Astrocyte (in vitro differentiated cells and primary cell): ENCODE measurements around the gene ZDHHC16. TPM values are rescaled to one million over a fixed set of nuclear protein-coding genes. Genes with fewer than 3 reads are reported as not detected.
A peak's percentile ranks its signal among the peaks of the same experiment; 100 is the strongest.

Source experiments
- DNase-seq: peaks from one replicate; pipeline ENCODE4 v3.0.0-alpha.2; 2010; ENCODE audit warnings: low read depth
- FAIRE-seq: peaks from 2 replicates; lab custom pipeline; 2011; peaks lifted over from hg19 to GRCh38; lab: Jason Lieb, UNC
- H2AFZ ChIP-seq: 2 replicates; pipeline ENCODE4 v1.6.0; 2012; ENCODE audit warnings: low read depth, low read length, inconsistent platforms
- H3K27ac ChIP-seq: 2 replicates; pipeline ENCODE4 v1.5.1; 2011; ENCODE audit warnings: low read depth, low read length, inconsistent platforms
- H3K27me3 ChIP-seq: 2 replicates; pipeline ENCODE4 v1.6.0; 2011; ENCODE audit warnings: low read length, inconsistent platforms; ENCODE audit not compliant: insufficient read depth
- H3K36me3 ChIP-seq: 2 replicates; pipeline ENCODE4 v1.5.1; 2011; ENCODE audit warnings: low read length, inconsistent platforms; ENCODE audit not compliant: insufficient read depth
- H3K4me1 ChIP-seq: 2 replicates; pipeline ENCODE4 v1.5.1; 2011; ENCODE audit warnings: low read length, inconsistent platforms; ENCODE audit not compliant: insufficient read depth
- H3K4me2 ChIP-seq: 2 replicates; pipeline ENCODE4 v1.6.0; 2012; ENCODE audit warnings: low read length, inconsistent platforms
- H3K4me3 ChIP-seq: 2 replicates; pipeline ENCODE4 v1.5.1; 2011; ENCODE audit warnings: low read depth, mild to moderate bottlenecking, low read length, inconsistent platforms; ENCODE audit not compliant: insufficient read depth
- H3K79me2 ChIP-seq: 2 replicates; pipeline ENCODE4 v1.6.0; 2012; ENCODE audit warnings: mild to moderate bottlenecking, low read length, inconsistent platforms; ENCODE audit not compliant: insufficient read depth
- H3K9ac ChIP-seq: 2 replicates; pipeline ENCODE4 v1.6.0; 2012; ENCODE audit warnings: mild to moderate bottlenecking, low read length, inconsistent platforms
- H3K9me3 ChIP-seq: 2 replicates; pipeline ENCODE4 v1.5.1; 2012; ENCODE audit warnings: low read depth, mild to moderate bottlenecking, low read length, inconsistent platforms; ENCODE audit not compliant: insufficient read depth
- H4K20me1 ChIP-seq: 2 replicates; pipeline ENCODE4 v1.6.0; 2012; ENCODE audit warnings: low read length, inconsistent platforms; ENCODE audit not compliant: insufficient read depth
- H3K27ac Mint-ChIP-seq: one replicate; pipeline ENCODE4 v1.8.0; 2021; ENCODE audit warnings: mild to moderate bottlenecking, mixed read lengths; ENCODE audit not compliant: unreplicated experiment
- H3K27me3 Mint-ChIP-seq: one replicate; pipeline ENCODE4 v1.8.0; 2021; ENCODE audit warnings: low read depth, mixed read lengths; ENCODE audit not compliant: unreplicated experiment
- H3K36me3 Mint-ChIP-seq: one replicate; pipeline ENCODE4 v1.8.0; 2021; ENCODE audit warnings: low read depth, mixed read lengths; ENCODE audit not compliant: unreplicated experiment
- H3K4me1 Mint-ChIP-seq: one replicate; pipeline ENCODE4 v1.8.0; 2021; ENCODE audit warnings: low read depth, mixed read lengths; ENCODE audit not compliant: unreplicated experiment
- H3K4me3 Mint-ChIP-seq: one replicate; pipeline ENCODE4 v1.8.0; 2021; ENCODE audit warnings: mild to moderate bottlenecking, moderate library complexity, mixed read lengths; ENCODE audit not compliant: unreplicated experiment
- H3K9me3 Mint-ChIP-seq: one replicate; pipeline ENCODE4 v1.8.0; 2021; ENCODE audit warnings: mild to moderate bottlenecking, mixed read lengths; ENCODE audit not compliant: unreplicated experiment
- CTCF ChIP-seq: IDR thresholded peaks from 2 replicates; pipeline ENCODE4 v1.5.1; 2011; ENCODE audit warnings: low read depth, mild to moderate bottlenecking, inconsistent platforms, low read length, moderate library complexity; ENCODE audit not compliant: insufficient read depth
- EZH2 ChIP-seq: IDR thresholded peaks from 2 replicates; pipeline ENCODE4 v1.6.1; 2012; ENCODE audit warnings: mild to moderate bottlenecking, low read length, inconsistent platforms; ENCODE audit not compliant: insufficient read depth
- total RNA-seq: library from RNA; stranded (reverse); gene quantifications from 2 replicates; pipeline ENCODE4 v1.2.1, GENCODE V29; 2021

ZDHHC16 gene
- total RNA-seq, 1 donor from 2014 or later = 53.5 TPM

- no peak overlapping the region for H2AFZ ChIP-seq
- no peaks in the 10 kb centered on the region for H3K79me2 ChIP-seq
- FAIRE-seq = no peak
- no peaks in the 10 kb centered on the region for H3K9me3 ChIP-seq
- peaks cover 8% of the 10 kb centered on the region for H3K36me3 Mint-ChIP-seq
- no peaks in the 10 kb centered on the region for H3K27me3 ChIP-seq
- H3K9ac ChIP-seq = no peak overlapping the region
- no peaks in the 10 kb centered on the region for H3K27me3 Mint-ChIP-seq
- H3K4me1 ChIP-seq = peaks cover 5% of the 10 kb centered on the region
- H3K9me3 Mint-ChIP-seq = no peaks in the 10 kb centered on the region
- no peak for DNase-seq
- H3K4me1 Mint-ChIP-seq = peaks cover 6% of the 10 kb centered on the region
- H3K27ac Mint-ChIP-seq = no peak overlapping the region
- H4K20me1 ChIP-seq = peaks cover 24% of the 10 kb centered on the region
- no peak for TF ChIP-seq EZH2
- no peak for TF ChIP-seq CTCF
- H3K4me3 Mint-ChIP-seq = no peak overlapping the region
- H3K4me3 ChIP-seq = no peak overlapping the region
- no peak overlapping the region for H3K4me2 ChIP-seq
- H3K27ac ChIP-seq = no peak overlapping the region
- H3K36me3 ChIP-seq = peaks cover 80% of the 10 kb centered on the region
These were observed 18.3 kb downstream of the ZDHHC16 start for GRCh38 chr10:97464226-97464625.

- Histone ChIP-seq H3K27me3 (no peaks in the 10 kb centered on the region), H3K4me3 (no peak overlapping the region), H3K4me2 (no peak overlapping the region), H3K36me3 (peaks cover 80% of the 10 kb centered on the region), H3K9ac (no peak overlapping the region), H4K20me1 (peaks cover 18% of the 10 kb centered on the region), H2AFZ (no peak overlapping the region), H3K79me2 (no peaks in the 10 kb centered on the region), H3K27ac (no peak overlapping the region), H3K4me1 (peaks cover 5% of the 10 kb centered on the region), H3K9me3 (no peaks in the 10 kb centered on the region)
- TF ChIP-seq CTCF (no peak), EZH2 (no peak)
- Mint-ChIP-seq H3K27ac (no peak overlapping the region), H3K9me3 (no peaks in the 10 kb centered on the region), H3K36me3 (peaks cover 16% of the 10 kb centered on the region), H3K4me1 (peaks cover 6% of the 10 kb centered on the region), H3K4me3 (no peak overlapping the region), H3K27me3 (no peaks in the 10 kb centered on the region)
- FAIRE-seq (no peak), DNase-seq (no peak)
These were observed 20.0 kb downstream of the ZDHHC16 start for GRCh38 chr10:97465982-97466381.

GRCh38 chr10:97466755-97467154 lies 20.8 kb downstream of the ZDHHC16 start:
- DNase-seq (peak; percentile 46), FAIRE-seq (no peak)
- Histone ChIP-seq H3K27me3 (no peaks in the 10 kb centered on the region), H3K79me2 (no peaks in the 10 kb centered on the region), H3K4me2 (no peak overlapping the region), H3K27ac (no peak overlapping the region), H3K4me1 (peaks cover 5% of the 10 kb centered on the region), H4K20me1 (peaks cover 18% of the 10 kb centered on the region), H3K36me3 (peaks cover 73% of the 10 kb centered on the region), H3K9me3 (no peaks in the 10 kb centered on the region), H3K4me3 (no peak overlapping the region), H2AFZ (no peak overlapping the region), H3K9ac (no peak overlapping the region)
- peaks cover 6% of the 10 kb centered on the region for H3K4me1 Mint-ChIP-seq
- H3K36me3 Mint-ChIP-seq = peaks cover 18% of the 10 kb centered on the region
- no peak for TF ChIP-seq EZH2
- TF ChIP-seq CTCF = no peak
- H3K27me3 Mint-ChIP-seq = no peaks in the 10 kb centered on the region
- peak overlapping the region; percentile 63 for H3K27ac Mint-ChIP-seq
- H3K9me3 Mint-ChIP-seq = no peaks in the 10 kb centered on the region
- no peak overlapping the region for H3K4me3 Mint-ChIP-seq
